Amniotic epithelial cell (primary cell): Measurements from ENCODE around the gene STMN1.

ENCODE experiments used
- DNase-seq: peaks from one replicate; pipeline ENCODE4 v3.0.0-alpha.2; 2010; ENCODE audit warnings: low read depth

STMN1 gene

DNA sequence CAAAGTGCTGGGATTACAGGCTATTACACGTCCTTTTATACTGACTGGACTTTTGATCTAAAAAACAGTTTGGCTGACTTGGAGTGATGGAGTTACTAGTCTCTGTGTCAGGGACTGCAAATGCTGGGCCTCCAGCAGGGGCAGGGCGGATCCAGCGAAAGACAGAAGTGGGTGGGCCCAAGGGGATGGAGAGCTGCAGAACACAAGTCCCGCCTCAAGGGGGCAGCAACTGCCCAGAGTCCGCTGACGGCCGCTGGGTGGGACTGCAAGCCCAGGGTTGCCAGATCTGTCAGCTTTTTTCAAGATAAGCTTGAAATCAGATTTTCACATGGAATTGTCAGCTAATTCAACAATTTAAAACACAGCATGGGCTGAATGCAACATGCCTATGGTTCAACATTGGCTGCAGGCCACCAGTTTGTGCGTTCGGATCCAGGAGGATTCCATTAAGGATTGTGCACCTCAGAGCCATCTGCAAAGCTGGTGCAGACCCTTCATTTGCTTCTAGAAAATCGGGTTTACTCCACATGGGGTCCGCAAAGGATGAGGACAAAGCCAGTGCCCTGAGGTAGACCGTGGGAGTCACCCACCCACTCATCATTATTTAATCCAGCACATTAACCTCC lies 10.7 kb downstream of the STMN1 start:
- DNase-seq, result peak; percentile 85

- peak; percentile 33 for DNase-seq
Observed at GRCh38 chr1:25893116-25893515, 13.1 kb downstream of the STMN1 start.

DNA sequence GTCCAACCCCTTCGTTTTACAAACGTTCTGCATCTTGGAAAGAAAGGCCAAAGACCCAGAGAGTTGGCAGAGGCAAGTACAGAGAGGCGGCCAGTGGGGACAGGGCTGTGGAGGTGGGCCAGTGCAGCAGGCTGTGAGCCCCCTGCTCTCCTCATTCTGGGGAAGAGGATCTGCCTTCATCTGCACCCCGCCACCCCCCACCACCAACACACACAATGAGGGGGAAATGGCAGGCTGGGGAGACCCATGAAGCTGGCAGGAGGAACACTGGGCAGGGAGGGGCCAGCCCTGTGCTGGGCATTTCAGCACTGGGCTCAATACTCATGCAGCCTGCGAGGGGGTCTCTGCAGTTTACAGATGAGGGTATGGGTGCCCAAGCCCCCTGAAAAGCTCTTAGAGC lies 14.6 kb downstream of the STMN1 start:
- DNase-seq, result no peak

- peak; percentile 64 for DNase-seq
Observed at GRCh38 chr1:25890239-25891034, 15.8 kb downstream of the STMN1 start.

DNA sequence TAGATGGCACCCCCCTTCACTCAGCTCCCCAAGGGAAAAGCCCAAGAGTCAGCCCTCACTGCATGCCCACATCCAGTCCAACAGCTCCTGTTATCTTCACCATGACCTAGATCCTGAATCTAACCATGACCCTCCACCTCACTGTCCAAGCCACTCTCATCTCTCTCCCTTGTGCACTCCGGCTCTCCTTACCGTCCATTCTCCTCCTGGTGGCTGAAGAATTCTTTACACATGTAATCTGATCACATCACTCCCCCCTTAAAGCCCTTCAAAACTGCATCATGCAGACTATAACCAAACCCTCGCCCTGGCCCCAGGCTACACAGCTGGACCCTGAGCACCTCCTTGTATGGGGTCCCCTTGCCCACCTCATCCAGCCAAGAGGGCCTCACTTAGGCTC lies 16.7 kb downstream of the STMN1 start:
- no peak for DNase-seq

GRCh38 chr1:25888426-25888987 lies 17.7 kb downstream of the STMN1 start:
- no peak for DNase-seq

DNA sequence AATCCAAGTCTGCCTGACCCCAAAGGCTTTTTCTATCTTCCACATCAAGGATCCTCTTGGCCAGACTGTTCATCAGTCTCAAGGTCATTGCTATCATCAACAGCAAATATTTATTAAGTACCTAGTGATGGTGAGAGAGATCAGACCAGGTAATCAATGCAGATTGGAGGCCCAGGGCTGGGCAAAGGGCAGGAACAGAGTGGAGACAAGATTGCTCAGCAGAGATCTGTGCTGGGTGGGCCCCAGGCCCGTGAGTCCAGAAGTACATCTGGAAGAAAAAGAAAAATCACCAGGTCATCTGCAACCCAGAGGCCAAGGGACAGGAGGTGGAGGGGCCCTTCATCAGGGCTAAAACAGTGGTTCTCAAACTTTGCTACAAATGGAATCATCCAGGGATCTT lies 20.6 kb downstream of the STMN1 start:
- DNase-seq, result no peak

DNA sequence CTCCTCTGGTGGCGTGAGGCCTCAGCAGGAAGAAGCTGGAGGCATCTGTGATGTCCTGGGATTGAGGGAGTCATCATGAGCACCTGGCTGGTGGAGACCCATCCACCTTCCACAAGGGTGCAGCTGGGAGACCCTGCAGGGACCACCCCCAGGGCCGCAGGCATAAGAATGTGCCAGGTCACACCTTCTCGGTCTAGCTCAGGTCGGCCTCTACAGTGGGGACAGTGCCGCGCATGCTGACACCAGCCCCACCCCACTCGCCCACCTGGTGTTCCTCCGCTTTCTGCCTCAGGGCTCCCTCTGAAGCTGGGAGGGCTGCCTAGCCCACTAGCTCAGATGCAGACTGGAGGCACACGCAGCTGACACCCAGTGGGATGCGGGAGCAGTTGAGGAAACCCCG lies 25.0 kb downstream of the STMN1 start:
- no peak for DNase-seq

DNA sequence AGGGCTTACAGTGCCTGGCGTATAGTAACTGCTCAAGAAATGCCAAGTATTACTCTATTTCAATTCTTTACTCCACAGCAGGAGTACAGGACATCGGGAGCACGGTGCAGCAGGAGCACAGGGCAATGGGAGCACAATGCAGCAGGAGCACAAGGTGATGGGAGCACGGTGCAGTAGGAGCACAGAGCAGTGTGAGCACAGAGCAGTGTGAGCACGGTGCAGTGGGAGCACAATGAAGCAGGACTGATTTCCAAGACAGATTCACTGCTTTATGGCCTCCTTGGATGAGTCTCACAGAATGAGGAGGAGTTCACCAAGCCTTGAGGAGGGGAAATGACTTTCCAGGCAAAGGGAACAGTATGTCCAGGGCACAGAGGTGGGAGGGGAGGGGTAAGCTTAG lies 25.7 kb downstream of the STMN1 start:
- DNase-seq, result no peak

DNA sequence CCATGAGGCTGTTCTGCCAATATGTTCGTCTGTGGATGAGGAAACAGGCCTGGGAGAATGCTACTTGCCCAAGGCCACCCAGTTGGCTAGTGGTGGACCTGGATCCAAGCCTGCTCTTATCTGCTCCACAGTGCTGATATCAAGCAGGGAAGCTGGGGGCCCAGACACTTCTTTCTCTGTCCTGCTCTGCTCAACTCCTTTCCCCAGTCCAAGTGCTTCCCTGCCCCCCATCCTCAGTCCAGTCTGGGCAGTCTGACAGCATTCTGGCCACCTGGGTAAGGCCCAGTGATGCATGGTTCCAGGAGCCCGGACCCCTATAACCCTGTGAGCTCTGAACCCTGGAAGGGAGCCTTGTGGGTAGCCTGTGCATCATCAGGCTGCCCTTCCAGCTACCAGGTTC lies 26.5 kb downstream of the STMN1 start:
- peak; percentile 87 for DNase-seq

GRCh38 chr1:25878690-25879089 lies 27.5 kb downstream of the STMN1 start:
- no peak for DNase-seq

- DNase-seq, result no peak
Observed at GRCh38 chr1:25877155-25877554, 29.1 kb downstream of the STMN1 start.

DNA sequence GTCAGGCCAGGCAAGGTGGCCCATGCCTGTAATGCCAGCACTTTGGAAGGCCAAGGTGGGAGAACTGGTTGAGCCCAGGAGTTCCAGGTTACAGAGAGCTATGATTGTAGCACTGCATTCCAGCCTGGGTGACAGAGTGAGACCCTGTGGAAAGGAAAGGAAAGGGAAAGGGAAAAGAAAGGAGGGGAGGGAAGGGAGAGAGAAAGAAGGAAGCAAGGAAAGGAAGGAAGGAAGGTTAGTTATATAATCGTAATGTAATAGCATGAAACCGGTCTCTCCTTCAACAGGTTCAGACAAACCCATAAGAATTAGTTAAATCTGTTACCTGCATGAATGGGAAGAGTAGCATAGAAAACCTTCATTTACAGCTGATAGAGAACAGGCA lies 29.5 kb downstream of the STMN1 start:
- DNase-seq, result no peak

- no peak for DNase-seq
Observed at GRCh38 chr1:25875856-25876692, 30.1 kb downstream of the STMN1 start.

DNA sequence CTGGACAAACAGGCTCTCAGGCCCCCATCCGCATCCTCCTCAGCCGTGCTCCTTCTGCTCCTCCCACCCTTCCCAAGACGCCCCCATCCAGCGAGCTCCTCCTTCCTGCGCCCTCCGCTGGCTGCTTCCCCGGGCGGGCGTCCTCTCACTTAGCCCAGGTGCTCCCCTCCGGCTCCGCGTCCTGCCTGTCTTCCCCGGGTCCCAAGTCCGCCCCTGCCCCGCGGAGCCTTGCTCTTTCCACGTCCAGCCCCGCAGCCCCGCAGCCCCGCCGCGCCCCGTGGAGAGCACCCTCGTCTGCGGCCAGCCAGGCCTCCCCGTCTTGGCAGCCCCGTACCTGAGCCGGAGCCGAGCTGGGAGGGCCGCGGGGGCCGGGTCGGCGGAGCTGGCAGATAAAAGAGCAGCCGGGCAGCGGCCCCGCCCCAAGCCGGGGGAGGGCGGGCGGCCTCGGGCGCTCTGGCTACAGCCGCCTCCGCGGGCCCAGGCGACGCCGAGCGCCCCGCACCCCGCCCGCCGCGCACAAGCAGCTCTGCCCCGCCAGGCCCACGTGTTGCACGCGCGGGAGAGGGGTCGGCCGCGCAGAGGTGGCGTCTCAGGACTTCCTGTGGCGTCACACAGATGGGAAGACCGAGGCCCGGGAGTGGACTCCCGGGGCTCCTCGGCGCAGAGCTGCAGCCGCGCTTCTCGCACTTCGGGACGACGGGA lies 30.9 kb downstream of the STMN1 start, which contains the start of gene PAQR7:
PAQR7 (minus strand) TSS at position 555 of the 702 bp plus-strand sequence. CDS start 11,869 bp downstream, outside the sequence.
- peak; percentile 60 for DNase-seq

DNA sequence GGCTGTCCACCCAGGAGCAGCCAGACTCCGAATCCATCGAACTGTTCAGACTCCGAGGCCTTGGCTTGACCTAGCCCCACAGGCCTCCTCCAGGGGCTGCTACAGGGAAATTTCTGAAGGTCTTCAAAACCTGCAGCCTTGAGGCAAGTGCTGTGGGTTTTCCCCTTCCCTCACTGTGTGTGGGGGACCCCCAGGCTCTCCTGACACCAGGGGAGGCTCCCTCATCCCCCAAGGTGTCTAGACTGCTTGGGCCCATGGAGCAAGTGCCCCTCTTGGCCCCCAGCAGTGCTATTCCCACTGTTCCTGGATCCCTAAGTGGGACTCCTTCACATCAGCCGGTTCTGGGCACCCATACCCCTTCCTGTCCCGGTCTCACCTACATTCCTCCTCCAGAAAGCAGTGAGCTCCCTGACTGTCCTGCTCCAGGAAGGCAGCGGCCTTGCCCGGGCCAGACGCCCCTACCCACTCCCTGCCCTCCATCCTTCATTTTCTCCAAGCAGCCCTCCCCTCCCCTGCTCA lies 31.5 kb downstream of the STMN1 start:
- DNase-seq, result no peak

- DNase-seq, result no peak
Observed at GRCh38 chr1:25874209-25874608, 32.0 kb downstream of the STMN1 start.

DNA sequence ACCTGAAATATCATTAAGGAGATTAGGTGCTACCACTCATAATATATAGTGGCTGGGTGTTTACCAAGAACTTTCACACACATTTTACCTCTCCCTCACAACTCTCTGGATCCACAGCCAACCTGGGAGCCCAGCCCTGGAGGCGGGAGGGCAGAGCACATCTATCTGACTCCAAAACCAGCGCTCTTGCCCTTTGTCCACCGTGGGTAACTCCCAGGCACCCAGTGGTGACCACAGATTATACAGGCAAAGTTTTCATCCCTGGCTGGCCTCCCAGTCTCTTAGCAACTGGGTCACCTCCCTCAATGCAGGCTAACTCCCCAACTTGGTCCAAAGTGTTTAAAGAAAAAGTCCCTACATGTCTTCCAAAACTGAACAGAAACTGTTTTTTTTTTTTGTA lies 33.1 kb downstream of the STMN1 start:
- no peak for DNase-seq

DNA sequence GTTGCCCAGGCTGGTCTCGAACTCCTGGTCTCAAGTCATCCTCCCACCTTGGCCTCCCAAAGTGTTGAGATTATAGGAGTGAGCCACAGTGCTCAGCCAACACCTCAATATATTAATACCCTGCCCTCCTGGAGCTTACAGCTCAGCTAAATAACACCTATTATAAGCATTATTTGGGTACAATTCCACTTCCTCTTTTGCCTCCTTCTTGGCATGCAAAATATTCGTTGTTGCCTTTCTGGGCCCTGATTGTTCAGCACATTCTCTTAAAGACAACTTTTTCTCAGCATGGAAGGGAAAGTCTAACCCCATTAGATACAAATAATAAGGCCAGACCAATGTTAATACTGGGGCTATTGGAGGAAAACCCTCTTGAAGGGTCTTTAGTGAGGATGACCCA lies 33.5 kb downstream of the STMN1 start:
- DNase-seq, result no peak

DNA sequence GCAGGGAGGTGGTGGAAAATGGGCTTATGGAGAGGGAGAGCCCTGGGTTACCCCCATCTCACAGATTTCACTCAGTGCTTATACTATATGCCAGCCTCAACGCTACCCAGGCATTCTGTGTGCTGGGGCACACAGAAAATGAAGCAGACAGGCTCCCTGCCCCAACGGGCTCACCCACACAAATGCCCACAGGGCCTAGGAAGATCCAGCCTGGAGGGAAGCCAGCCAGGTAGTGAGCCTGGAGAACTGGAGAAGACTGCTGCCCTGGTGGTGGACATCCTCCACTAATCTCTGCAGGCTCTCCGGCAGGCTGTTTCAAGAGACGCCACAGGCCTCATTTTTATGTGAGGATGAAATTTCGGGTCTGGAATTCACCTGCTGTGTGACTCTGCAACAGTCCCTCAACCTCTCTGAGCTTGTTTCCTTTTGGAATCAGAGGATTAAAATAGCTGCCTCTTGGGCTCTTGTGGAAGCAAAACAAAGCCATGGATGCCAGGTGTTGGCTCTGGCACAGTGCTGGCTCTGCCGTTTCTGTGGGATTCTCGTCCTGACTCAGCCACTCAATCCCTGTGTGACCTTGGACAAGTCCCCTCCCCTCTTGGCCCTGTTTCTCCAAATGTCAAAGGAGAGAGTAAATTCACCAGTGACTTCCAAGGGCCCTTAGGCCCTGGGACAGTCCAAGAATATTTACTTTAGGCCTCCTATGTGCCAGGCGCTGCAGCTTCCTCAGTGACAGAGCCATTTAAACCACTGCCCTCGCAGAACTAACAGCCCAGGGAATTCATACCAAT lies 34.3 kb downstream of the STMN1 start:
- DNase-seq, result no peak
